ENCODE measurements around the gene USP2. TPM values are rescaled to one million over a fixed set of nuclear protein-coding genes. Genes with fewer than 3 reads are reported as not detected.

Gene USP2
- total and polyA plus RNA-seq, 8 donors: 4.4 to 15.4 (median 6.6) TPM

DNA sequence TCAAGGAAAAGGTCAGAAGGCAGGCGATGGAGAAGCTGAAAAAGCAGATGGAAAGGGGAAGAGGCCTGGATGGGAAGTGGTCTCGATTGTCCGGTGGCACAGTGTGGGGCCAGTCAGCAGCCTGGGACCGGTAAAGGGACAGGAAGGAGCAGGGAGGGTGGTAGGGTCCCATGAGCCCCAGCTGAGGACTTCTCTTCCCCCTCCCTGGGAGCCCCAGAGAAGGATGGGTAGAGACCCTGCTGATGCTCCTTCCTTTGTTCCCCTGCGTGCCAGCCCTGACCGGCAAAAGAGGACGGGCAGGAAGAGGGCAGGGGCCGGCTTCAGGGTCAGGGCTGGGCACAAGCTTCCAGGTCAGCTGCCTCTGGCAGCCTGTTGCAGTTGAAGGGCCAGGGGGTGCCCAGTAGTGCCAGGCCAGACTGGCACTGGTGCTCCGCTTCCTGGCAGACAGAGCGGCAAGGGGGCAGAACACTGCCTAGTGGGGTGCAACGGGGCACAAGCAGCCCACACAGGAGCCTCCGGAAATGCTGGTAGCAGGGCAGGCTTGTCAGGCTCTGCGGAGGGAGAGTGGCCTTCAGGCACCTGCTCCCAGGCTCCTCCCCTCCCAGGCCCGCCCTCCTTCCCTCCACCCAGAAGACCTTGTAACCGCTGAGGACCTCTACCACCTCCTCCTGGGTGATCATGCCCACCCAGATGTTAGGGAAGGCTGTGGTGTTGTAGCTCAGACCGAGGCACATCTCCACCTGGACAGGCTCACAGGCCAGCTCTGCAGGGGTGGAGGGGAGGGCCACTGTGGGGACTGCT lies 40.1 kb downstream of the USP2 start:
- intact Hi-C loops (cut with DNase I): no loop called here
- no peak for FAIRE-seq
- Histone ChIP-seq H3K4me3 (no peak overlapping the region), H3K9me3 (no peaks in the 10 kb centered on the region), H3K27me3 (no peaks in the 10 kb centered on the region), H3K36me3 (no peaks in the 10 kb centered on the region), H3K4me1 (peaks cover 4 to 16% (median 8%) of the 10 kb centered on the region in 3 donors), H3K27ac (peak overlapping the region; percentile 36 to 86 (median 76))
- TF ChIP-seq CTCF (IDR thresholded peaks at IDR 0.05): no peak
- peak in 3 of 4 donors; percentile 13 to 61 (median 33) for ATAC-seq
- WGBS, 2 donors: 30 to 33% methylated on average over 15 to 16 of the region's 16 CpGs
- DNase-seq: peak in 1 of 6 donors; percentile 40

- ATAC-seq (peak; percentile 42 to 54 (median 46)), FAIRE-seq (no peak), DNase-seq (peak in 5 of 6 donors; percentile 64 to 86 (median 69))
- no peak for TF ChIP-seq CTCF (IDR thresholded peaks at IDR 0.05)
- H3K4me3 ChIP-seq: peak within 1 kb of the TSS; percentile 21 to 59 (median 40)
- 20 to 28% methylated on average over 36 to 53 of the region's 53 CpGs for WGBS, 2 donors
- H3K9me3 ChIP-seq: no peaks in the 10 kb centered on the region
- intact Hi-C loops (cut with DNase I): no loop called here
- H3K27ac ChIP-seq: peak within 1 kb of the TSS; percentile 36 to 86 (median 76)
- H3K27me3 ChIP-seq: no peaks in the 10 kb centered on the region
- H3K36me3 ChIP-seq: no peaks in the 10 kb centered on the region
- peaks cover 4 to 17% (median 8%) of the 10 kb centered on the region in 3 donors for H3K4me1 ChIP-seq
Observed at GRCh38 chr11:119340335-119341221, 40.9 kb downstream of the USP2 start, which contains the start of gene C1QTNF5. TSS of gene C1QTNF5 (minus strand) at chr11:119340883. CDS start at chr11:119340397, 486 bp downstream.

GRCh38 chr11:119339589-119340334 lies 41.7 kb downstream of the USP2 start:
- 2 to 3% methylated on average over 74 to 86 of the region's 86 CpGs for WGBS, 2 donors
- peak; percentile 76 to 93 (median 84) for TF ChIP-seq CTCF (IDR thresholded peaks at IDR 0.05)
- FAIRE-seq (no peak), DNase-seq (peak; percentile 59 to 93 (median 76)), ATAC-seq (peak; percentile 66 to 77 (median 72))
- peak overlapping the region; percentile 21 to 59 (median 40) for H3K4me3 ChIP-seq
- peak overlapping the region; percentile 36 to 86 (median 76) for H3K27ac ChIP-seq
- intact Hi-C loops (cut with DNase I): loop anchor here in 1 of 3 donors (5.0 kb wide), 1 partner anchor 38 kb away; no protein-coding TSS in a partner anchor
- no peaks in the 10 kb centered on the region for H3K36me3 ChIP-seq
- H3K4me1 ChIP-seq: peaks cover 4 to 25% (median 16%) of the 10 kb centered on the region in 3 donors
- H3K9me3 ChIP-seq: no peaks in the 10 kb centered on the region
- H3K27me3 ChIP-seq: no peaks in the 10 kb centered on the region

GRCh38 chr11:119338965-119339588 lies 42.4 kb downstream of the USP2 start:
- WGBS, 2 donors: 58 to 61% methylated on average over 11 of the region's 11 CpGs
- Histone ChIP-seq H3K9me3 (no peaks in the 10 kb centered on the region), H3K36me3 (no peaks in the 10 kb centered on the region), H3K4me3 (peak overlapping the region in 2 of 4 donors; percentile 47 to 59), H3K4me1 (peaks cover 4 to 25% (median 16%) of the 10 kb centered on the region in 3 donors), H3K27me3 (no peaks in the 10 kb centered on the region), H3K27ac (peak overlapping the region in 1 of 4 donors; percentile 79)
- no peak for ATAC-seq
- no peak for DNase-seq
- TF ChIP-seq CTCF (IDR thresholded peaks at IDR 0.05): no peak
- intact Hi-C loops (cut with DNase I): loop anchor here in 1 of 3 donors (5.0 kb wide), 1 partner anchor 38 kb away; no protein-coding TSS in a partner anchor
- FAIRE-seq: no peak
